HG03175 (cell line): ENCODE measurements around the gene DNLZ.

Experiments used
- ATAC-seq: cut with Tn5 transposase; IDR thresholded peaks from one replicate; pipeline ENCODE4 v1.9.1; 2021; ENCODE audit warnings: mild to moderate bottlenecking, moderate library complexity; ENCODE audit not compliant: unreplicated experiment

DNLZ gene

GRCh38 chr9:136345281-136346156 is 18.0 kb downstream of the DNLZ start:
- no peak for ATAC-seq

DNA sequence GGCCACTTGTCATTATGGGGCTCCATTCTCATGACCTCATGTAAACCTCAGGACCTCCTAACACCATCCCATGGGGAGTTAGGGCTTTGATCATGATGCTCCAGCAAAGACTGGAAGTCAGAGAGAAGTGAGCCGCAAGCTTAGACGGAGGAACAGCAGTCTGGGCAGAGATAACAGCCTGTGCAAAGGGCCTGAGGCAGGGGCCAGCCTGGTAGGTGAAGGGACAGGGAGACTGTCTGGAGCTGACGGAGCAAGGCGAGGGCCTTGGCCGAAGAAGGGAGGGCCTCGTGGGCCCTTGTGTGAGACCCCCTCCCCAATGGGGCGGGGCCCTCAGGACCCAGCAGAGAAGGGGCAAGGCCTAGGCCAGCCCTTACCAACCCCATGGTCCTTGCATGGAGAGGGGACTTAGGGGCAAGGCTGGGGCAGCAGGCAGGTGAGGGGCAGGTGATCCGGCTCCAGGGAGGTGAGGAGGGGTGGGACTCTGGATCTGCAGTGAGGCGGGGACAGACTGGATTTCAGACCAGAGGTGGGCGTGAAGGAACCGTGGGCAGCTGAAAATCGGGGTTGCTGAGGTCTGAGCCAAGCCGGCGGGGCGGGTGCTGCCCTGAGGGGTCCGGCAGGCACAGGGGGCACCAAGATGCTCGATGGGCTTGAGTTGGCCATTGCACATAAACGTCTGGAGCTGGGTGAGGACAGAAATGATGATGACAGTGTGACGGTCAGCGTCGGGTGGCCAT is 18.8 kb downstream of the DNLZ start:
- ATAC-seq: no peak

GRCh38 chr9:136343884-136344269 is 19.7 kb downstream of the DNLZ start:
- ATAC-seq: no peak

GRCh38 chr9:136343121-136343883 is 20.2 kb downstream of the DNLZ start:
- ATAC-seq: no peak

GRCh38 chr9:136342181-136343120 is 21.1 kb downstream of the DNLZ start:
- no peak for ATAC-seq

DNA sequence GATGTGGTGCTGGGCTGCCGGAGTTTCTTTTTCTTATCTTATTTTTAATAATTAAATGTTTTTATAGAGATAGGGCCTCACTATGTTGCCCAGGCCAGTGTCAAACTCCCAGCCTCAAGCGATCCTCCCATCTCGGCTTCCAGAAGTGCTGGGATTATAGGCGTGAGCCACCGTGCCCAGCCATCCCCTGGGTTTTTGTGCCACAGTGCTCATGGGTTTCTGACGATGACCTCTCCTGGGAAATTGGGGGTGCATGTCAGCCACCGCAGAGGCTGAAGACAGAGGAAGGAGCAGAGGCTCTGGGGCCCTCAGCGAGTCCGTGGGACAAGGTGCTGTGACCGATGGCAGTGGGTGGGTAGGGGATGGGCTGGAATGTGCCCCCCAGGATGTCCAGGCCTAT is 21.8 kb downstream of the DNLZ start:
- ATAC-seq: no peak

DNA sequence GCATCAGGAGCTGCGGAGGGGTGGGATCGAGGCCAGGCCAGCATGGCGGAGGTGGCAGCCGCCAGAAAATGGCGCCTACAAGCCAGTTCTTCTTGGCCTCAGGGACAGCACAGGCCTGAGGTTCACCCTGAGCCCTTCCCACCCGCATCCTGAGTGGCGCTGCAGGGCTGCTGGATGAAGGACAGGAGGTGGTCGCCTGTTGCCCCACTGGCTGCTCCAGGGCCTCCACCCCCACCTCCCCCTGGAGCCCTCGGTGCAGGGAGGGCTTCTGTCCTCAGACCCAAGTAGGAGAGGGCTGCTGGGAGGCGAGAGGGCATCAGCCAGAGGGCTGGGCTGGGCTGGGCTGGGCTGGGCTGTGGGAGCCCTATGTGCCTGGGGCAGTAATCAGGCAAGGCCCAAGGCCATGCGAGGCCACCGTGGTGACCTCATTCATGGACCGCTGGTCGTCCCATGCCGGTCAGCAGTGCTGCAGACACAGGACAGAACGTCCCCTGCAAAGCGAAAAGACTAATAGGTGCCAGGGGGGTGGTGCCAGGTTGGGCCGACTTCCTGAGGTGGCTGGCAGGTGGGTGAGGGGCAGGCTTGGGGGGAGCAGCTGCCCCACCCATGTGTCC is 22.4 kb downstream of the DNLZ start:
- no peak for ATAC-seq

- no peak for ATAC-seq
These were observed 23.0 kb downstream of the DNLZ start for GRCh38 chr9:136340356-136341041.

- no peak for ATAC-seq
These were observed 23.6 kb downstream of the DNLZ start for GRCh38 chr9:136339958-136340310.

GRCh38 chr9:136339173-136339957 is 24.2 kb downstream of the DNLZ start:
- no peak for ATAC-seq

DNA sequence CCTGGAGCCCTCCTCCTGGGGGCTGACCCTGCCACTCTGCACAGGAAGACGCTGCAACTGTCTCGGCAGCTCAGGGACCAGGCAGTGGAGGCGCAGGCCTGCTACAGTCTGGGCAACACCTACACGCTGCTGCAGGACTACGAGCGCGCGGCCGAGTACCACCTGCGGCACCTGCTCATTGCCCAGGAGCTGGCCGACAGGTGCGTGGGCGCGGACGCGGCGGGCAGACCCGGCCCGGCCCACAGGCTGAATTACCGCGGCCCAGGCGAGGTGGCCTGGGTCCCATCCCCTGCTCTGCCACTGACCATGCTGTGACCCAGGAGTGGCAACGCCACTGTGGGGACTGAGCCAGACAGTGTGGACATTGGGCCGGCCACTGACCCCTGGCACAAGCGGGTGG is 25.0 kb downstream of the DNLZ start:
- no peak for ATAC-seq

DNA sequence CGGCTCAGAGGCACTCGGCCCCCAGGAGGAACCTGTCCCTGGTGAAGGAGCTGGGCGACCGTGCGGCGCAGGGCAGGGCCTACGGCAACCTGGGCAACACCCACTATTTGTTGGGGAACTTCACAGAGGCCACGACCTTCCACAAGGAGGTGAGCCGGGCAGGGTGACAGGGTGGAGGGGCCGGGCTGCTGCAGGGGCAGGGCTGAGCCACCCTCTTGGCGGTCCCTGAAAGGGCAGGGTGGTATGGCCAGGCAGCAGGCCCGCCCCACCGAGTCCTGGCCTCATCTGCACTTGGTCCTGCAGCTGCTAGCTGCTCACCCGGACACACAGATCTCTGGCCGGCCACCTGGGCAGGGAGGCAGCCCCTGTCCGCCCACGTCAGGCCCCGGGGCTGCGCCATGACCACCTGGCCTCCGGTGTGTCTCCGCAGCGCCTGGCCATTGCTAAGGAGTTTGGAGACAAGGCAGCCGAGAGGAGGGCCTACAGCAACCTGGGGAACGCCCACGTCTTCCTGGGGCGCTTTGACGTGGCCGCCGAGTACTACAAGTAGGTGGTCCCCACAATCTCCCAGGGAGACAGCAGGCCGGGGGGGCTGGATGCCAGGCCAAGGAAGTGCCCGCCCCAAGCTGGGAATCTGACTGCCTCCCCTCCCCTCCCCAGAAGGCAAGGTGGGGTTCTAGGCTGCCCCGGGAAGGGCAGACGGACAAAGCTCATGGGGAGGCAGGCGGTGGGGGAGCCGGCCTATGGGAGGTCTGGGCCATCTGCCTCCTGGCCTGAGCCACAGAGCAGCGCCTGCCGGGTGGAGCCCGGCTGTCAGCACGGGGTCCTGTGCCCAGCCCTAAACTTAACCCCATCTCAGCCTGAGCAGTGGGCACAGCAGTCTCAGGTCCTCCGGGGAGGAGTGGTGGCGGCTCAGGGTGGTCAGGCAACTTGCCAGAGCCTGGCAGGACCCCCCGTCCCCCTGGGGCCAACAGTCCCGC is 25.8 kb downstream of the DNLZ start:
- no peak for ATAC-seq

DNA sequence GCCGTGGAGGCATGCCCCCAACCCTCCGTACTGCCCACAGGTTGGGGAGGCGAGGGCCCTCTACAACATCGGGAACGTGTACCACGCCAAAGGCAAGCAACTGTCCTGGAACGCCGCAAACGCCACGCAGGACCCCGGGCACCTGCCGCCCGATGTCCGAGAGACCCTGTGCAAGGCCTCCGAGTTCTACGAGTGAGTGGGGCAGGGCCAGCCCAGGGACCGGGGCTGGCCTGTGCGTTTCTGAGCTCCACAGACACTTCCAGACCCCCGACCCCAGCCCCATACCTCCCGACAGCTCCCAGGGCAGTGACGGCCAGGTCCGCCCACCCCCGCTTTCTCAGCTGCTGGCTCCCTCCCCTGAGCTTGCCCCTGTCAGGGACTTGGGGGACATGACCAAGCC is 26.7 kb downstream of the DNLZ start:
- ATAC-seq: no peak

DNA sequence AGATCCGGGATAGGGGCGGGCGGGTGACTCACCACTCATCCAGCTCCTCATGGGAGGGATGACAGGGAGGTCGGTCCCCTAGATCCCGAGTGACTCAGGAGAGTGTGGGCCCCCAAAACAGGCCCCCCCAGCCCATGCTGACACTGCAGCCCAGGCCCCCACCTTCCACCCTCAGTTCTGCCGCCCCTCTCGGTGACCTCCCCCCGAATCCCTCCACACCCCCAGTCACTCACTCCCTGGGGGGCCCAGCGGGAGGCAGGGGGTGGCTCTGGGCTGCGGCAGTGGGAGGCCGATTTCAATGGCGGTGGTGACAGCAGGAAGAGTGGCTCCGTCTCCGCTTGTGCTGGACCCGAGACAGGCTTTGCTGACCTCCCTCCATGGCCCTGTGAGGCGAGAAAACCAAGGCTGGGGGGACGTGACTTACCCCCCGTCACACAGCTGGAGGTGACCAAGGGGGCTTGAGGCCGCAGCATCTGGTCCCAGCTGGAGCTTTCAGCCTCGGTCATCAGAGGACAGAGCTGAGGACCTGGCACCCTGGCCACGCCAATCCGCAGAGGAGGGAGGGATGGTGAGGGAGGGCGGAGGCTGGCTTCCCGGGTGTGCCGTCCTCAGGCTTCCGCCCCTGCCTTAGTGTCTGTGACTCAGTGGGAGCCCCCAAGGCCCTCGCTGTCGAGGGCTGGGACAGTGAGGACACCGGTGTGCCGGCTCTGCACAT is 27.2 kb downstream of the DNLZ start:
- ATAC-seq: no peak

DNA sequence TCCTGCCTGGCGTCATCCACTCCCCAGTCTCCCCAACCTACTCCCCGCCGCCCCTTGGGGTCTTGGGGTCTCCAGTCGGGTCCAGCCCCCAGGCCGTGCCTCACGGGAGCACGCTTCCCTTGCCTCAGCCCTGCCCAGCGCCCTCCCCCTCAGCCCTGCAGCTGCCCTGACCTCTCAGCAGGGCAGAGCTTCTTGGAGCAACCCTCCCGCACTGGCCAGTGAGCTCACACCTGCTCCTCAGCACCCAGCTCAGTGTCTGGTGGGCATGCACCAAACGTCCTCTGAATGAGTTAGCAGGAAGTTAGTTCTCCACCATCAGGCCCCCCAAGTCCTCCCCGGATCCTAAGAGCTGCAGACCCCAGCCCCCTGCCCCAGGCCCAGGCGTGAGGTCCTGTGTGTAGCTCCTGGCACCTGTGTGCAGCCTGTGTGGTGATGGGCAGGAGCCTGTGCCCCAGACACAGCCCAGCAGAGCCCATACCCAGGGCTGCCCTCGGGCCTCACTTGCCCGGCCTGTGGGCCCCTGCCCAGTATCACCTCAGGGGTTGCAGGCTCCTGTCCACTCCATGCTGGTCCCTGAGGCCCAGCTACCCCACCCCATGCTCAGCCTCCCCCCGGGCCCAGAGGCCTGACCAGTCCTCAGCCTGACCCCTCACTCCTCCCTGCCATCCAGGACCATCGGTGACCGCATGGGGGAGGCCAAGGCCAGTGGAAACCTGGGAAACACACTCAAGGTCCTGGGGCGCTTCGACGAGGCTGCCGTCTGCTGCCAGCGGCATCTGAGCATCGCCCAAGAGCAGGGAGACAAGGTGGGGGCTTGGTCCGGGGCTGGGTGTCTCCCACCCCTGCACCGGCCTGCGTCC is 28.0 kb downstream of the DNLZ start:
- no peak for ATAC-seq

DNA sequence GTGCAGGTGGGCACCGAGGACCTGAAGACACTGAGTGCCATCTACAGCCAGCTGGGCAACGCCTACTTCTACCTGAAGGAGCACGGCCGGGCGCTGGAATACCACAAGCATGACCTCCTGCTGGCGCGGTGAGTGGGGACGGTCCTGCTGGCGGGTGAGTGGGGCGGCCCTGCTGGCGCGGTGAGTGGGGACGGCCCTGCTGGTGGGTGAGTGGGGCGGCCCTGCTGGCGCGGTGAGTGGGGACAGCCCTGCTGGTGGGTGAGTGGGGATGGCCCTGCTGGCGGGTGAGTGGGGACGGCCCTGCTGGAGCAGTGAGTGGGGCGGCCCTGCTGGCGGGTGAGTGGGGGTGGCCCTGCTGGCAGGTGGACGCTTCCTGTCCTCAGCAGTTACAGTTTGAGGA is 29.0 kb downstream of the DNLZ start:
- no peak for ATAC-seq
